ENCODE results near the gene TEX29. TPM values are rescaled to one million over a fixed set of nuclear protein-coding genes. Genes with fewer than 3 reads are reported as not detected.

Gene TEX29
- total RNA-seq, 1 experiment from 2014 or later = not detected

DNA sequence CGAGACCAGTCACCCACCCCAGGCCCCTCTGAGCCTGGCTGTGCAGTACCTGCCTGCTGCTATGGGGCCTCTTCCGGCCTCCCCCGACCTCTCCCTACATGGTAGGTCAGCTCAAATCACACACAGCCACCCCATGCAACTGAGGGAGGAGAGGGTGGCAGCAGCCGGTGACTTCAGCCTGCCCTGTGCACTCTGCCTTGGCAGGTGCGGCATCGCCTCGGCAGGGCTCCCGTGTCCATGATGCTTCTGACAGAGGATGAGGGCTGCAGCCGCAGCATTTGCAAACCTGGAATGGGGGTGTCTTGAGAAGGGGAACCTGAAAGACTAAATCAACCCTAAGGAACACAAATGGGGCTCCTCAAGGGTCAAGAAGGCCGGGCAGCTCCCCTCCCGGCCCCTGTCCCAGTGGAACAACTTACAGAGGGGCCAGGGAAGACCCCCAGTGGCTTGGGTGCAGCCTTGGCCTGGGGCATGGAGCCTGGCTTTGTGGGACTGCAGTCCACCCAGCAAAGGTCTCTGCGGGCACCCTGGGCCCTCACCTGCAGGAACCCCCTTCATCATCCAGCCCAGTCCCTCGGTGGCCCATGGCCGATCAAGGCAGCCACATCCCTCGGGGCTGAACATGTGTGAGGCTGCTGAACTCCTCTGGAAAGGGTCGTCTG, 6.7 kb downstream of the TEX29 start:
- Mint-ChIP-seq H3K4me1 (ENCODE audit: insufficient read depth, unreplicated experiment) (no peaks in the 10 kb centered on the region), H3K27ac (ENCODE audit: low read depth, unreplicated experiment) (no peak overlapping the region), H3K4me3 (ENCODE audit: unreplicated experiment) (no peak overlapping the region), H3K9me3 (ENCODE audit: unreplicated experiment) (no peaks in the 10 kb centered on the region), H3K27me3 (ENCODE audit: insufficient read depth, unreplicated experiment) (peaks cover 34% of the 10 kb centered on the region), H3K36me3 (ENCODE audit: insufficient read depth, unreplicated experiment) (no peaks in the 10 kb centered on the region)
- TF ChIP-seq, protein P1, sequence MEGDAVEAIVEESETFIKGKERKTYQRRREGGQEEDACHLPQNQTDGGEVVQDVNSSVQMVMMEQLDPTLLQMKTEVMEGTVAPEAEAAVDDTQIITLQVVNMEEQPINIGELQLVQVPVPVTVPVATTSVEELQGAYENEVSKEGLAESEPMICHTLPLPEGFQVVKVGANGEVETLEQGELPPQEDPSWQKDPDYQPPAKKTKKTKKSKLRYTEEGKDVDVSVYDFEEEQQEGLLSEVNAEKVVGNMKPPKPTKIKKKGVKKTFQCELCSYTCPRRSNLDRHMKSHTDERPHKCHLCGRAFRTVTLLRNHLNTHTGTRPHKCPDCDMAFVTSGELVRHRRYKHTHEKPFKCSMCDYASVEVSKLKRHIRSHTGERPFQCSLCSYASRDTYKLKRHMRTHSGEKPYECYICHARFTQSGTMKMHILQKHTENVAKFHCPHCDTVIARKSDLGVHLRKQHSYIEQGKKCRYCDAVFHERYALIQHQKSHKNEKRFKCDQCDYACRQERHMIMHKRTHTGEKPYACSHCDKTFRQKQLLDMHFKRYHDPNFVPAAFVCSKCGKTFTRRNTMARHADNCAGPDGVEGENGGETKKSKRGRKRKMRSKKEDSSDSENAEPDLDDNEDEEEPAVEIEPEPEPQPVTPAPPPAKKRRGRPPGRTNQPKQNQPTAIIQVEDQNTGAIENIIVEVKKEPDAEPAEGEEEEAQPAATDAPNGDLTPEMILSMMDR (IDR thresholded peaks at IDR 0.05; ENCODE audit: unreplicated experiment) = no peak
- ChIA-PET CTCF (no interaction called here), POLR2A (interaction anchor here (0.7 kb wide), 1 partner anchor 233 kb away, joined by 3 read pairs; no protein-coding TSS in a partner anchor)
- no peak for DNase-seq (ENCODE audit: unreplicated experiment)
- intact Hi-C loops (cut with micrococcal nuclease) = no loop called here
- BruUV-seq (replicated peaks) = no TSS peak

DNA sequence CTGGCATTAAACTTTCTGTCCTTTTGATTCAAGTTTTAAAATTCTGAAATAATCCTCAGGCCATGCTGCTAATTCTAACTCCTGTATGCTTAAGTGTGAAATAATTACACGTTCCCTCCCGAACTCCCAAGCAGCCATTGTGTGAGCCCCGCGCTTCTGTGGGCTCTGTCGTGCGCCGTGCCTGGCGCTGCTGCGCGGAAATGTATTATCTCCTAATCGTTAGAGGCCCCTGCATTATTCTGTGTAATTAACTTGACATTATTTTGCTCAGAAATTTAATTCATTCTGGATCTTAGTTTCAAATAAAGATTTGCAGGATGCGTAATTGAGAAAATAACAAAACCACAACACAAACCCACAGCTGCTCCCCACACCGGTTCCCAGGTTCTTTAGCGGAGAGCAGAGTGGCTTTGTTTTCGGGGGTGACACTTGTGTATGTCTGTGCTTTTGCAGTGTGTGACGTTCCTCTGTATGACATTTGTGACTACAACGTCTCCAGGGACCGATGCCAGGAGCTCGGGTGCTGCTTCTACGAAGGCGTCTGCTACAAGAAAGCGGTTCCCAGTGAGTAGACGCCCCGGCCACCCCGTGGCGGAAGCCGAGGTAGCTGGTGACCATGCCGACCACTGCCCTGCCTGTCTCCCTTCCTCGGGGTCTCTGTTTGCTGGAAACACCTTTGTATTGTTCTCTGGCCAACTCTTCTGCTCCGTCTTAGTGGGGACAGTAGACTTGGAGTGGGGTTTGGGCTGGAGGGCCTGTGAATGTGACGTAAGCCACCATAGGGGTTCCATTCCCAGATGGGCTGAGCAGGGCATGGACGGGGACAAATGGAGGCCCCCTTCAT, 7.5 kb downstream of the TEX29 start:
- peaks cover 4% of the 10 kb centered on the region for H3K9me3 Mint-ChIP-seq (ENCODE audit: unreplicated experiment)
- H3K27ac Mint-ChIP-seq (ENCODE audit: low read depth, unreplicated experiment) = no peak overlapping the region
- intact Hi-C loops (cut with micrococcal nuclease) = no loop called here
- H3K4me1 Mint-ChIP-seq (ENCODE audit: insufficient read depth, unreplicated experiment) = no peaks in the 10 kb centered on the region
- H3K27me3 Mint-ChIP-seq (ENCODE audit: insufficient read depth, unreplicated experiment) = peaks cover 42% of the 10 kb centered on the region
- DNase-seq (ENCODE audit: unreplicated experiment) = no peak
- no peaks in the 10 kb centered on the region for H3K36me3 Mint-ChIP-seq (ENCODE audit: insufficient read depth, unreplicated experiment)
- no TSS peak for BruUV-seq (replicated peaks)
- CTCF ChIA-PET = interaction anchor here (0.7 kb wide), 1 partner anchor 72 kb away, joined by 4 read pairs; no protein-coding TSS in a partner anchor
- H3K4me3 Mint-ChIP-seq (ENCODE audit: unreplicated experiment) = no peak overlapping the region
- POLR2A ChIA-PET = interaction anchor here (0.7 kb wide), 1 partner anchor 234 kb away, joined by 3 read pairs; no protein-coding TSS in a partner anchor
- TF ChIP-seq, protein P1 (IDR thresholded peaks at IDR 0.05; ENCODE audit: unreplicated experiment) = no peak

DNA sequence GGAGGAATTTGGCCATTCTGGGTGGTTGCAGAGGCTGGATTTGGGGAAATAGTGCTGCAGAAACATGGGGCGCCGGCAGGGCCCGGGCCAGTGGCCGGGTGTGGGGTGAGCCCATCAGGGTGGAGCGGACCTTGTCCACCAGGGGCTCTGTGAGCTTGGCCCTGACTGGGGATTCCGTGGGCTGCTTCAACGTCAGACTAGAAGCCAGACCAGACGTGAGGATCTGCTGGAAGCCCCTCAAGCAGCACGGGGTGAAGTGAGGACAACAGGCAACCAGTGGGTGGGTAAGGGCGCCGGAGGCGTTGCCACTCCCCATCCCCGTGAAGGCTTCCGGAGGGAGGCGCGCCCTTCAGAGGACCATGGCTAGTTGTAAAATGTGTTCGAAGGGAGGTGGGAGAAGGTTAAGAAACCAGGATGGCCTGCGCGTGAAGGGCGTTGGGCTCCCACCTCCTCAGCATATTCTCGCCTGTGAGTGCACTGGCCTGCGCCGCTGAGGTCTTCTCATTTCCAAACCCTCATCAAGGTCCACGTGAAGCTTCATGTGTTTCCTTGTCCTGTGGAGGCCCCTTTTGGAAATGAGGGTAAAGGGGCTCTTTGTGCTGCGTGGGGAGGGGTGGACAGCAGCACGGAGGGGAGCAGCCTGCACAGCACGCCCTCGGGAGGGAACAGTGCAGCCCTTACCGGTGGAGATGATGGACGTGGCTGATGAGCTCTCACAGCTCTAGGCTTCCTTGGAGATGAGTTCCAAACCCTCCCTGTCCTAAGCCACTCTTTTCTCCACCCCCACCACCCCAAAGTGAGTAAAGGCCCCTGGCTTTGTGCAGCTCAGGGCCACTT, 8.3 kb downstream of the TEX29 start:
- H3K36me3 Mint-ChIP-seq (ENCODE audit: insufficient read depth, unreplicated experiment) = no peaks in the 10 kb centered on the region
- no peak for DNase-seq (ENCODE audit: unreplicated experiment)
- no TSS peak for BruUV-seq (replicated peaks)
- H3K4me3 Mint-ChIP-seq (ENCODE audit: unreplicated experiment) = no peak overlapping the region
- H3K4me1 Mint-ChIP-seq (ENCODE audit: insufficient read depth, unreplicated experiment) = no peaks in the 10 kb centered on the region
- H3K27ac Mint-ChIP-seq (ENCODE audit: low read depth, unreplicated experiment) = no peak overlapping the region
- H3K9me3 Mint-ChIP-seq (ENCODE audit: unreplicated experiment) = peaks cover 8% of the 10 kb centered on the region
- ChIA-PET CTCF (interaction anchor here (0.7 to 1.3 kb wide), 2 partner anchors 16 to 71 kb away, joined by 4 read pairs; no protein-coding TSS in a partner anchor), POLR2A (interaction anchor here (0.7 kb wide), 1 partner anchor 59 kb away, joined by 4 read pairs; no protein-coding TSS in a partner anchor)
- intact Hi-C loops (cut with micrococcal nuclease) = no loop called here
- TF ChIP-seq, protein P1 (IDR thresholded peaks at IDR 0.05; ENCODE audit: unreplicated experiment) = no peak
- peaks cover 50% of the 10 kb centered on the region for H3K27me3 Mint-ChIP-seq (ENCODE audit: insufficient read depth, unreplicated experiment)

Measured in MCF 10A (cell line).